ENCODE results near the gene KAZN. TPM values are rescaled to one million over a fixed set of nuclear protein-coding genes. Genes with fewer than 3 reads are reported as not detected.

KAZN gene
- total and polyA plus RNA-seq, 8 donors, result 1.2 to 50.7 (median 6.8) TPM

DNA sequence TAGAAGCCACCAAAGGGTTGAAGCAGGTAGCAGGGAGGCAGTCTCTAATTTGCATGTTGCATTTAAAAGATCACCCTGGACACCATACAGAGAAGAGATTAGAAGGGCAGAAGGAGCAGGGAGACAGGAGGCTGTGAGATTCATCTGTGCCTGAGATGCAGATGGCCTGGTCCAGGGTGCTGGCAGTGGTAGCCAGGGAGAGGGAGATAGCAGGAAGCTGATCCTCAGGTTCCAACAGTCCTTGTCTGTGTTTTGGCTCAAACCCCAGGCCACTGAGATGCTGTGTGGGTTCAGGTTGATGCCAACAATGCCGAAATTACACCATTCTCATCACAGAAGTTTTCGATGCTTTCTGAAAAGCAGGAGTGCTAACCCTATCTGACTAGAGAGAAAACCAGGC is 113.7 kb downstream of the KAZN start:
- Histone ChIP-seq H3K9me3 (peaks cover 0 to 8% (median 0%) of the 10 kb centered on the region in 4 donors), H3K27me3 (no peaks in the 10 kb centered on the region), H3K4me1 (no peaks in the 10 kb centered on the region), H3K27ac (no peak overlapping the region), H3K36me3 (no peaks in the 10 kb centered on the region), H3K4me3 (no peak overlapping the region)
- intact Hi-C loops (cut with DNase I; ENCODE audit: low total_unique reads), result no loop called here
- DNase-seq, result no peak
- TF ChIP-seq POLR2A (IDR thresholded peaks at IDR 0.05) (no peak), POLR2AphosphoS5 (IDR thresholded peaks at IDR 0.05) (no peak), EP300 (IDR thresholded peaks at IDR 0.05) (no peak)
- TF ChIP-seq, protein P1, sequence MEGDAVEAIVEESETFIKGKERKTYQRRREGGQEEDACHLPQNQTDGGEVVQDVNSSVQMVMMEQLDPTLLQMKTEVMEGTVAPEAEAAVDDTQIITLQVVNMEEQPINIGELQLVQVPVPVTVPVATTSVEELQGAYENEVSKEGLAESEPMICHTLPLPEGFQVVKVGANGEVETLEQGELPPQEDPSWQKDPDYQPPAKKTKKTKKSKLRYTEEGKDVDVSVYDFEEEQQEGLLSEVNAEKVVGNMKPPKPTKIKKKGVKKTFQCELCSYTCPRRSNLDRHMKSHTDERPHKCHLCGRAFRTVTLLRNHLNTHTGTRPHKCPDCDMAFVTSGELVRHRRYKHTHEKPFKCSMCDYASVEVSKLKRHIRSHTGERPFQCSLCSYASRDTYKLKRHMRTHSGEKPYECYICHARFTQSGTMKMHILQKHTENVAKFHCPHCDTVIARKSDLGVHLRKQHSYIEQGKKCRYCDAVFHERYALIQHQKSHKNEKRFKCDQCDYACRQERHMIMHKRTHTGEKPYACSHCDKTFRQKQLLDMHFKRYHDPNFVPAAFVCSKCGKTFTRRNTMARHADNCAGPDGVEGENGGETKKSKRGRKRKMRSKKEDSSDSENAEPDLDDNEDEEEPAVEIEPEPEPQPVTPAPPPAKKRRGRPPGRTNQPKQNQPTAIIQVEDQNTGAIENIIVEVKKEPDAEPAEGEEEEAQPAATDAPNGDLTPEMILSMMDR (IDR thresholded peaks at IDR 0.05), result no peak
- 83 to 91% (median 87%) methylated on average over 2 of the region's 2 CpGs for WGBS, 5 donors

DNA sequence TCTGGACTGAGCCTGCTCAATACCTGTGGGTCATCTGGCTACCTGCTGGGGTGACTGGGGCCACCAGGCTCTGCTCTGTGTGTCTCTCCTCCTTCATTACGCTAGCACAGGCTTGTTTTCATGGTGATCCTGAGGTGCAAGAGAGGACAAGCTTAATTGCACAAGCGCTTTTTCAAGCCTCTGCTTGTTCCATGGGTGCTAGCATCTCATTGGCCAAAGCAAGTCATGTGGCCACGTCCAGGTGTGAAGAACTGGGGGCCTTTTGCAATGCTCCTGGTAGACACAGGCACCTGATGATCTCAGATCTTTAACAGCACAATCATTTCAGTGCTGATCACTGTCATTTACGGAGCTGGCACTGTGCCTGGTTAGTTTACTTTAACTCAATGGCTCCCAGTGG is 114.6 kb downstream of the KAZN start:
- Histone ChIP-seq H3K4me3 (no peak overlapping the region), H3K27me3 (no peaks in the 10 kb centered on the region), H3K27ac (no peak overlapping the region), H3K4me1 (no peaks in the 10 kb centered on the region), H3K9me3 (peaks cover 0 to 5% (median 0%) of the 10 kb centered on the region in 4 donors), H3K36me3 (no peaks in the 10 kb centered on the region)
- intact Hi-C loops (cut with DNase I; ENCODE audit: low total_unique reads), result no loop called here
- 50 to 74% (median 67%) methylated on average over 4 of the region's 4 CpGs for WGBS, 5 donors
- no peak for TF ChIP-seq POLR2A (IDR thresholded peaks at IDR 0.05)
- TF ChIP-seq POLR2AphosphoS5 (IDR thresholded peaks at IDR 0.05), result no peak
- TF ChIP-seq, protein P1 (IDR thresholded peaks at IDR 0.05), result no peak
- TF ChIP-seq EP300 (IDR thresholded peaks at IDR 0.05), result no peak
- no peak for DNase-seq

DNA sequence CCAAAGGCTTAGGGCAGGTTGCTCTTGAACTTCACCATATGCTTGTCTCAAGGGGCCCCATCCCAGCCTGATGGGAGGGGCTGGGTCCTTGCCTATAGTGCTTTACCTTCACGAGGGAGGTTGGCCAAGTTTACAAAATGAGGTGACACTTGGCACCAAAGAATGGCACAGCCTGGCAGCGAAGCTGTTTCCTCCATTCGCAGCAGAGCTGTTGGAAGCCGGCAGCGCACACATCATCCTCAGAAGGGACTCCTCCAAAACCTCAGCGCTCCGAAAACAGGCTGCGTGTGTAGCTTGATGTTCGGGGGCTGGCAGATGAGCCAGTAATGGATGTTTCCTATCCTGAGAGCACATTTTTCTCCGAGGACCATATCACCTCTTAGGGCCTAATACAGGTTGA is 116.8 kb downstream of the KAZN start:
- Histone ChIP-seq H3K9me3 (no peaks in the 10 kb centered on the region), H3K27me3 (no peaks in the 10 kb centered on the region), H3K27ac (no peak overlapping the region), H3K4me1 (no peaks in the 10 kb centered on the region), H3K36me3 (no peaks in the 10 kb centered on the region), H3K4me3 (no peak overlapping the region)
- DNase-seq, result no peak
- 87 to 93% (median 89%) methylated on average over 10 of the region's 10 CpGs for WGBS, 5 donors
- no peak for TF ChIP-seq POLR2A (IDR thresholded peaks at IDR 0.05)
- no peak for TF ChIP-seq POLR2AphosphoS5 (IDR thresholded peaks at IDR 0.05)
- no peak for TF ChIP-seq EP300 (IDR thresholded peaks at IDR 0.05)
- TF ChIP-seq, protein P1 (IDR thresholded peaks at IDR 0.05), result no peak
- intact Hi-C loops (cut with DNase I; ENCODE audit: low total_unique reads), result no loop called here

DNA sequence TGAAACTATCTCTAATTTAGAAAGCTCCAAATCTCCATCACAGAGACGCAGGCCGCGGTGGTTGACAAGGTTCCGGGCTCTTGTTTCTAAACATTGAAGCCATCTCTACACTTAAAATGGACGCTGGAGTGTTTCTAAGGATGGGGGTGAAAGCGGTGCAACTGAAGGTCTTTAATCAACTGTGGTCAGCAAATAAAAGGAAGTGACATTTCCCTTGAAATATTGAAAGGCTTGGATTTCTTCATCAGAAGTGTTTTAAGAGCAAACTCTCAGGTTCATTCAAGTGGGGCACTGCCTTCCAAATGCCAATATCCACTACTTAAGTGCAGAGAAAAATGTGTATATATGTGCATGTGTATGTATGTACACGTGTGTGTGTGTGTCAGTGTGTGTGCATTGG is 117.3 kb downstream of the KAZN start:
- Histone ChIP-seq H3K36me3 (no peaks in the 10 kb centered on the region), H3K27me3 (no peaks in the 10 kb centered on the region), H3K4me1 (no peaks in the 10 kb centered on the region), H3K4me3 (no peak overlapping the region), H3K9me3 (no peaks in the 10 kb centered on the region), H3K27ac (no peak overlapping the region)
- WGBS, 5 donors, result 65 to 72% (median 67%) methylated on average over 7 of the region's 7 CpGs
- intact Hi-C loops (cut with DNase I; ENCODE audit: low total_unique reads), result no loop called here
- no peak for TF ChIP-seq EP300 (IDR thresholded peaks at IDR 0.05)
- no peak for TF ChIP-seq POLR2A (IDR thresholded peaks at IDR 0.05)
- TF ChIP-seq, protein P1 (IDR thresholded peaks at IDR 0.05), result no peak
- TF ChIP-seq POLR2AphosphoS5 (IDR thresholded peaks at IDR 0.05), result no peak
- DNase-seq, result no peak
